Measurements from ENCODE around the gene RIN2.

RIN2 gene

GRCh38 chr20:19725814-19726525, 32.1 kb upstream of the RIN2 start:
- no peaks in the 10 kb centered on the region for H3K9me3 ChIP-seq (ENCODE audit: insufficient read depth, low read length)

GRCh38 chr20:19727251-19727847, 30.7 kb upstream of the RIN2 start:
- no peak for TF ChIP-seq EZH2phosphoT487 (conservative IDR thresholded peaks at IDR 0.05; ENCODE audit: low read length)
- TF ChIP-seq CTCF (IDR thresholded peaks at IDR 0.05; ENCODE audit: insufficient read depth, low read length, poor library complexity, severe bottlenecking) = no peak
- H3K9me2 ChIP-seq (replicated peaks; ENCODE audit: insufficient read depth, low read length) = no peaks in the 10 kb centered on the region
- no peak overlapping the region for H3K4me2 ChIP-seq (ENCODE audit: low read depth, low read length, poor library complexity, severe bottlenecking)
- no peak overlapping the region for H3K4me3 ChIP-seq (ENCODE audit: insufficient read depth, low read length, poor library complexity, severe bottlenecking)
- no peaks in the 10 kb centered on the region for H3K36me3 ChIP-seq (ENCODE audit: low read length)
- no peaks in the 10 kb centered on the region for H4K20me1 ChIP-seq (ENCODE audit: low read depth, low read length)
- H3K27ac ChIP-seq (ENCODE audit: low read depth, low read length) = no peak overlapping the region
- no peak overlapping the region for H3K9ac ChIP-seq (ENCODE audit: low read length)
- H3K9me3 ChIP-seq (ENCODE audit: insufficient read depth, low read length) = no peaks in the 10 kb centered on the region
- no peaks in the 10 kb centered on the region for H3K27me3 ChIP-seq (ENCODE audit: low read length)
- H3K79me2 ChIP-seq (ENCODE audit: insufficient read depth, low read length) = no peaks in the 10 kb centered on the region
- no peaks in the 10 kb centered on the region for H3F3A ChIP-seq (ENCODE audit: insufficient read depth)
- H2AFZ ChIP-seq (ENCODE audit: low read depth, low read length, severe bottlenecking) = no peak overlapping the region

More at GRCh38 chr20:19725814-19726525, 32.1 kb upstream of the RIN2 start:
- no peak overlapping the region for H2AFZ ChIP-seq (ENCODE audit: low read depth, low read length, severe bottlenecking)
- H3K4me2 ChIP-seq (ENCODE audit: low read depth, low read length, poor library complexity, severe bottlenecking) = no peak overlapping the region
- H3K27ac ChIP-seq (ENCODE audit: low read depth, low read length) = no peak overlapping the region
- H3K4me3 ChIP-seq (ENCODE audit: insufficient read depth, low read length, poor library complexity, severe bottlenecking) = no peak overlapping the region
- TF ChIP-seq EZH2phosphoT487 (conservative IDR thresholded peaks at IDR 0.05; ENCODE audit: low read length) (no peak), CTCF (IDR thresholded peaks at IDR 0.05; ENCODE audit: insufficient read depth, low read length, poor library complexity, severe bottlenecking) (no peak)
- H3K9ac ChIP-seq (ENCODE audit: low read length) = no peak overlapping the region
- no peaks in the 10 kb centered on the region for H4K20me1 ChIP-seq (ENCODE audit: low read depth, low read length)
- H3K79me2 ChIP-seq (ENCODE audit: insufficient read depth, low read length) = no peaks in the 10 kb centered on the region
- no peaks in the 10 kb centered on the region for H3K27me3 ChIP-seq (ENCODE audit: low read length)
- H3F3A ChIP-seq (ENCODE audit: insufficient read depth) = no peaks in the 10 kb centered on the region
- H3K36me3 ChIP-seq (ENCODE audit: low read length) = no peaks in the 10 kb centered on the region
- no peaks in the 10 kb centered on the region for H3K9me2 ChIP-seq (replicated peaks; ENCODE audit: insufficient read depth, low read length)

GRCh38 chr20:19729672-19730071, 28.4 kb upstream of the RIN2 start:
- Histone ChIP-seq H3K9me2 (replicated peaks; ENCODE audit: insufficient read depth, low read length) (no peaks in the 10 kb centered on the region), H3K36me3 (ENCODE audit: low read length) (no peaks in the 10 kb centered on the region), H3K27ac (ENCODE audit: low read depth, low read length) (no peak overlapping the region), H2AFZ (ENCODE audit: low read depth, low read length, severe bottlenecking) (no peak overlapping the region), H4K20me1 (ENCODE audit: low read depth, low read length) (no peaks in the 10 kb centered on the region), H3K4me2 (ENCODE audit: low read depth, low read length, poor library complexity, severe bottlenecking) (no peak overlapping the region), H3K79me2 (ENCODE audit: insufficient read depth, low read length) (no peaks in the 10 kb centered on the region), H3K27me3 (ENCODE audit: low read length) (no peaks in the 10 kb centered on the region), H3K9ac (ENCODE audit: low read length) (no peak overlapping the region), H3F3A (ENCODE audit: insufficient read depth) (no peaks in the 10 kb centered on the region), H3K4me3 (ENCODE audit: insufficient read depth, low read length, poor library complexity, severe bottlenecking) (no peak overlapping the region), H3K9me3 (ENCODE audit: insufficient read depth, low read length) (no peaks in the 10 kb centered on the region)
- TF ChIP-seq CTCF (IDR thresholded peaks at IDR 0.05; ENCODE audit: insufficient read depth, low read length, poor library complexity, severe bottlenecking) (no peak), EZH2phosphoT487 (conservative IDR thresholded peaks at IDR 0.05; ENCODE audit: low read length) (no peak)
